PC-3 (cell line): ENCODE measurements around the gene KCNG2. TPM values are rescaled to one million over a fixed set of nuclear protein-coding genes. Genes with fewer than 3 reads are reported as not detected.

Source experiments
- ATAC-seq: fragments of 200-7000 bp; cut with Tn5 transposase; 2 replicates; pipeline ENCODE4 v1.9.1; 2020; ENCODE audit warnings: mild to moderate bottlenecking, moderate library complexity
- BruUV-seq: library from RNA; stranded (reverse); fragments of 400-500 nt; replicated peaks from 2 replicates; lab custom pipeline; 2021; lab: Mats Ljungman, UMichigan
- CTCF ChIA-PET: fragments of 300-600 bp; sonication (Branson Sonifier 250); formaldehyde crosslinking; loops from one replicate; lab custom pipeline; 2022; ENCODE audit warnings: antibody characterized with exemption; lab: Charles Lee
- POLR2A ChIA-PET: fragments of 300-600 bp; sonication (Branson Sonifier 250); formaldehyde crosslinking; loops from one replicate; lab custom pipeline; 2022; ENCODE audit warnings: antibody characterized with exemption; ENCODE audit not compliant: unreplicated experiment; lab: Charles Lee
- DNase-seq: peaks from one replicate; pipeline ENCODE4 v3.0.0-alpha.2; 2015
- H2AFZ ChIP-seq: fragments of 300-600 bp; sonication (generic); 2 replicates; pipeline ENCODE4 v1.6.0; 2016; ENCODE audit warnings: antibody characterized with exemption, low read length
- H3F3A ChIP-seq: fragments of 300-600 bp; sonication (generic); one replicate; pipeline ENCODE4 v1.6.0; 2017; ENCODE audit warnings: antibody characterized with exemption, low read length, control low read depth, mild to moderate bottlenecking; ENCODE audit not compliant: unreplicated experiment
- H3K27ac ChIP-seq: fragments of 300-600 bp; sonication (generic); 2 replicates; pipeline ENCODE4 v1.5.1; 2016; ENCODE audit warnings: mild to moderate bottlenecking, low read length
- H3K27me3 ChIP-seq: fragments of 300-600 bp; sonication (generic); 2 replicates; pipeline ENCODE4 v1.6.1; 2016; ENCODE audit warnings: low read length, mixed read lengths
- H3K36me3 ChIP-seq: fragments of 300-600 bp; sonication (generic); 2 replicates; pipeline ENCODE4 v1.6.1; 2016; ENCODE audit warnings: low read depth, mixed run types, low read length, mixed read lengths
- H3K4me1 ChIP-seq: fragments of 300-600 bp; sonication (generic); 2 replicates; pipeline ENCODE4 v1.5.1; 2016; ENCODE audit warnings: low read length; ENCODE audit not compliant: insufficient read depth
- H3K4me2 ChIP-seq: fragments of 300-600 bp; sonication (generic); 2 replicates; pipeline ENCODE4 v1.6.0; 2016; ENCODE audit warnings: low read length
- H3K4me3 ChIP-seq: fragments of 300-600 bp; sonication (generic); 2 replicates; pipeline ENCODE4 v1.5.1; 2016; ENCODE audit warnings: mild to moderate bottlenecking, low read length, mixed read lengths
- H3K79me2 ChIP-seq: fragments of 300-600 bp; sonication (generic); 2 replicates; pipeline ENCODE4 v1.6.1; 2017; ENCODE audit warnings: low read length, mixed read lengths
- H3K9ac ChIP-seq: fragments of 300-600 bp; sonication (generic); 2 replicates; pipeline ENCODE4 v1.6.0; 2016; ENCODE audit warnings: mild to moderate bottlenecking, low read length
- H3K9me2 ChIP-seq: fragments of 300-600 bp; sonication (generic); replicated peaks from 2 replicates; pipeline ENCODE4 v1.6.1; 2016; ENCODE audit warnings: mixed run types, low read length, mixed read lengths
- H3K9me3 ChIP-seq: fragments of 300-600 bp; sonication (generic); 2 replicates; pipeline ENCODE4 v1.6.1; 2016; ENCODE audit warnings: low read length, mixed read lengths
- H4K20me1 ChIP-seq: fragments of 300-600 bp; sonication (generic); 2 replicates; pipeline ENCODE4 v1.6.1; 2016; ENCODE audit warnings: low read length, mixed read lengths
- EZH2 ChIP-seq: fragments of 300-600 bp; sonication (generic); IDR thresholded peaks from one replicate; pipeline ENCODE4 v1.6.1; 2017; ENCODE audit warnings: antibody characterized with exemption, mild to moderate bottlenecking, low read length; ENCODE audit not compliant: unreplicated experiment
- EZH2phosphoT487 ChIP-seq: fragments of 300-600 bp; sonication (generic); IDR thresholded peaks from 2 replicates; pipeline ENCODE4 v1.6.1; 2018; ENCODE audit warnings: mild to moderate bottlenecking, antibody characterized with exemption, low read length, borderline replicate concordance
- intact Hi-C: fragments of 100-400 bp; cut with micrococcal nuclease; formaldehyde crosslinking; loops from 2 replicates; pipeline ENCODE4 v1.9.0; 2023
- total RNA-seq: library from RNA; depleted of rRNA; stranded (reverse); fragments of >200 nt; gene quantifications from 2 replicates; pipeline ENCODE4 v1.2.3, GENCODE V29; 2014
- TF ChIP-seq, protein P1 (sequence below): fragments of 300-600 bp; sonication (generic); conservative IDR thresholded peaks from 2 replicates; pipeline ENCODE4 v1.5.1; 2017; ENCODE audit warnings: antibody characterized with exemption, low read depth, mild to moderate bottlenecking, low read length

Gene KCNG2
- total RNA-seq, 1 experiment from 2014 or later: not detected

- no peaks in the 10 kb centered on the region for H4K20me1 ChIP-seq
- ChIA-PET POLR2A (no interaction called here), CTCF (no interaction called here)
- BruUV-seq: no TSS peak
- no peaks in the 10 kb centered on the region for H3K27me3 ChIP-seq
- no peak overlapping the region for H3K4me2 ChIP-seq
- no peaks in the 10 kb centered on the region for H3K9me3 ChIP-seq
- no peak overlapping the region for H3K9ac ChIP-seq
- H3K9me2 ChIP-seq: no peaks in the 10 kb centered on the region
- no peaks in the 10 kb centered on the region for H3K36me3 ChIP-seq
- intact Hi-C loops: no loop called here
- no peak overlapping the region for H3K4me3 ChIP-seq
- H3K27ac ChIP-seq: no peak overlapping the region
- TF ChIP-seq, protein P1, sequence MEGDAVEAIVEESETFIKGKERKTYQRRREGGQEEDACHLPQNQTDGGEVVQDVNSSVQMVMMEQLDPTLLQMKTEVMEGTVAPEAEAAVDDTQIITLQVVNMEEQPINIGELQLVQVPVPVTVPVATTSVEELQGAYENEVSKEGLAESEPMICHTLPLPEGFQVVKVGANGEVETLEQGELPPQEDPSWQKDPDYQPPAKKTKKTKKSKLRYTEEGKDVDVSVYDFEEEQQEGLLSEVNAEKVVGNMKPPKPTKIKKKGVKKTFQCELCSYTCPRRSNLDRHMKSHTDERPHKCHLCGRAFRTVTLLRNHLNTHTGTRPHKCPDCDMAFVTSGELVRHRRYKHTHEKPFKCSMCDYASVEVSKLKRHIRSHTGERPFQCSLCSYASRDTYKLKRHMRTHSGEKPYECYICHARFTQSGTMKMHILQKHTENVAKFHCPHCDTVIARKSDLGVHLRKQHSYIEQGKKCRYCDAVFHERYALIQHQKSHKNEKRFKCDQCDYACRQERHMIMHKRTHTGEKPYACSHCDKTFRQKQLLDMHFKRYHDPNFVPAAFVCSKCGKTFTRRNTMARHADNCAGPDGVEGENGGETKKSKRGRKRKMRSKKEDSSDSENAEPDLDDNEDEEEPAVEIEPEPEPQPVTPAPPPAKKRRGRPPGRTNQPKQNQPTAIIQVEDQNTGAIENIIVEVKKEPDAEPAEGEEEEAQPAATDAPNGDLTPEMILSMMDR: no peak
- TF ChIP-seq EZH2 (no peak), EZH2phosphoT487 (no peak)
- ATAC-seq (no peak), DNase-seq (no peak)
- no peak overlapping the region for H2AFZ ChIP-seq
- H3K79me2 ChIP-seq: no peaks in the 10 kb centered on the region
- H3K4me1 ChIP-seq: peaks cover 8% of the 10 kb centered on the region; the same call in 1 of the 2 replicates
- H3F3A ChIP-seq: no peaks in the 10 kb centered on the region
These were observed 57.6 kb downstream of the KCNG2 start for GRCh38 chr18:79855147-79855933.

DNA sequence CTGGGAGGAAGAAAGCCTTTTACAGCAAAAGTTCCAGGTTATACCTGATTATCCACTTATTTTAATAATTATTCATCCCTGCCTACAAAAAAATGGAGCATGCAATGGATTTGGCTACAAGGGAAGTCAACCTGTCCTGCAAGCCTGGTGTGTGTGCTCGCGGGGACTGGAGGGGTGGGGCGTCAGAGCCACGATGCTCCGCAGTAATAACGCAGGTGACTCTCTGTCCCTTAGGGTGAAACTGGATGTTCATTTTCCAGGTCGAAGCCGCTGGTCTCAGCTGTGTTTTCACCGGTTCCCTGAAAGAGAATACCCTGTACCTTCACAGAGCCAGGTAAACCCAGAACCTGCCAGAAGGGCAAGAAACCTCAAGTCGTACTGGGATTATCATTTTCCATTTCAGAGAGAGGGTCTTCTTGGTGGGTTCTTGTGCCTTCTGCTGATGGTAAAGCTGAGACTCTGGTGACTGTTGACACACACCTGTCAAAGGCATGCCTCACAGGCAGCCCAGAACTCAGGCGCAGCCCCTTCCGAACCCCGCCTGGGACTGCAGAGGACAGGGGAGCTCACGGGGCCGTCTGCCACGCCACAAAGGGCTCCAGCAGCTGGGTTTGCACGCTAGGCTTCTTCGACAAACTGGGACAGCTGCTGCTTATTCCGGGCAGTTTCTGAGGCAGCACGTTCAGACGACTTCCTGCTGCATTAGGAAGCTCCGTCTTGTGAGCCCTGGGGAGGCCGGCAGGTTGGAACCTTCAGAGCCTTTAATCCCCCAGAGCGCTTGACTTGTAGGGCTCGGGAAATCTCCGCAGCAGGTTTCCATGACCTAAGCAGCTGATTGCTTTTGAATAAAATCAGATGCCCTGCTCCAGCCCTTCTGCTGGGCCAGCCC is 58.6 kb downstream of the KCNG2 start:
- TF ChIP-seq EZH2phosphoT487 (no peak), EZH2 (no peak)
- TF ChIP-seq, protein P1: no peak
- no peak overlapping the region for H3K27ac ChIP-seq
- ChIA-PET CTCF (no interaction called here), POLR2A (no interaction called here)
- peak overlapping the region; percentile 51 for H3K4me3 ChIP-seq
- ATAC-seq: peak; percentile 69
- no peaks in the 10 kb centered on the region for H3K36me3 ChIP-seq
- peak overlapping the region; percentile 83 for H3K4me2 ChIP-seq
- H3K9ac ChIP-seq: no peak overlapping the region
- H3K4me1 ChIP-seq: peaks cover 8% of the 10 kb centered on the region; the same call in 1 of the 2 replicates
- intact Hi-C loops: no loop called here
- peaks cover 3% of the 10 kb centered on the region; the same call in 1 of the 2 replicates for H3K9me3 ChIP-seq
- DNase-seq: peak; percentile 24
- H3K9me2 ChIP-seq: no peaks in the 10 kb centered on the region
- H4K20me1 ChIP-seq: no peaks in the 10 kb centered on the region
- H2AFZ ChIP-seq: peak overlapping the region; percentile 61
- BruUV-seq: no TSS peak
- H3K27me3 ChIP-seq: peaks cover 10% of the 10 kb centered on the region
- no peaks in the 10 kb centered on the region for H3K79me2 ChIP-seq
- no peaks in the 10 kb centered on the region for H3F3A ChIP-seq
